ENCODE data around the gene IGDCC3. TPM values are rescaled to one million over a fixed set of nuclear protein-coding genes. Genes with fewer than 3 reads are reported as not detected.
"Not testable (repeated sequence)": the region's sequence is repeated elsewhere in the genome, so short reads cannot be mapped to it uniquely, and the experiment has no call there.

Gene IGDCC3
- total and polyA plus RNA-seq, 2 donors (not counting 1 experiment from before 2014, with no cell fraction given), result not detected

DNA sequence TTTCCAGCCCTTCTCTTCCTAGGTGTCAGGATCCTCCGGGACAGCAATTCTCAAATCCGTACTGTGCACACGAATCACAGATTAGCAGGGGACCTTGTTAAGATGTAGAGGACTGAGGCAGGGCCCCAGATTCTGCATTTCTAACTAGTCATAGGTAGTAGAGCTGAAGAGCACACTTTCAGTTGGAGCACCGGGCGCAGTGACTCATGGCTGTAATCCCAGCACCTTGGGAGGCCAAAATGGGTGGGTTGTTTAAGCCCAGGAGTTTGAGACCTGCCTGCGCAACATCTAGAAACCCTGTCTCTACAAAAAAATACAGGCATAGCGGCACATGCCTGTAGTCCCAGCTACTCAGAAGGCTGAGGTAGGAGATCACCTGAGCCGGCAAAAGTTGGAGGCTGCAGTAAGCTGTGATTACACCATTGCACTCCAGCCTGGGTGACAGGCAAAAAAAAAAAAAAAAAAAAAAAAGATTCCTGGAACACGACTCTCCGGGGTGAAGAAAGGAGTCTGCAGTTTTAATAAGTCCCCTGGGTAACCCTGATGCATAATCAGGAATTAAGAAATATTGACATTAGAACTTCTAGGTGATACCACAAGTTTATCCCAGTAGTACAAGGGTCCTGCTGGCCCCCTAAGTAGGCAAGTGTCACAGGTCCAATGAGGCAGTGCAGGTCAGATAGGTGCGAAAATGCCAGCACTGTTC lies 21.4 kb upstream of the IGDCC3 start:
- Histone ChIP-seq H3K4me2 (replicated peaks; ENCODE audit: low read depth, low read length, poor library complexity, severe bottlenecking) (no peak overlapping the region), H3K79me2 (ENCODE audit: control insufficient read depth, insufficient read depth, low read length) (no peaks in the 10 kb centered on the region), H3K9ac (ENCODE audit: low read length) (no peak overlapping the region), H3K27ac (ENCODE audit: low read length in 2 of 2) (no peak overlapping the region), H3K27me3 (replicated peaks in 1 of 4; ENCODE audit: control extremely low read depth in 1 of 4, control insufficient read depth in 3 of 4, insufficient read depth in 4 of 4, low read length in 3 of 4) (peaks cover 0 to 38% (median 31%) of the 10 kb centered on the region in 4 experiments), H3K4me1 (ENCODE audit: control insufficient read depth in 2 of 2, insufficient read depth in 2 of 2, low read length in 2 of 2) (peaks cover 11 to 17% of the 10 kb centered on the region in 2 donors), H3K4me3 (ENCODE audit: control extremely low read depth in 1 of 5, extremely low read depth in 1 of 5, insufficient read depth in 1 of 5, low read depth in 2 of 5, low read length in 4 of 5) (no peak overlapping the region), H2AFZ (ENCODE audit: insufficient read depth, low read depth, low read length, poor library complexity, severe bottlenecking) (no peak overlapping the region), H4K20me1 (ENCODE audit: control insufficient read depth, insufficient read depth, low read length, poor library complexity, severe bottlenecking) (no peaks in the 10 kb centered on the region), H3K36me3 (replicated peaks in 1 of 2; ENCODE audit: control extremely low read depth in 1 of 2, control insufficient read depth in 1 of 2, extremely low read depth in 1 of 2, insufficient read depth in 2 of 2, low read length in 1 of 2) (no peaks in the 10 kb centered on the region), H3K9me3 (ENCODE audit: control extremely low read depth in 1 of 3, control insufficient read depth in 2 of 3, insufficient read depth in 1 of 3, low read length in 2 of 3) (no peaks in the 10 kb centered on the region)
- DNase-seq (no peak), ATAC-seq (ENCODE audit: low read depth) (no peak)
- CTCF ChIA-PET, result interaction anchor here (0.6 to 1.9 kb wide), 7 partner anchors 8 to 455 kb away, joined by 3 to 15 read pairs (median 5); no protein-coding TSS in a partner anchor
- Mint-ChIP-seq H3K27ac (no peak overlapping the region), H3K27me3 (peaks cover 57% of the 10 kb centered on the region), H3K9me3 (ENCODE audit: insufficient read depth) (no peaks in the 10 kb centered on the region), H3K4me1 (peaks cover 8% of the 10 kb centered on the region), H3K4me3 (no peak overlapping the region)
- TF ChIP-seq EZH2 (IDR thresholded peaks at IDR 0.05; ENCODE audit: borderline replicate concordance, insufficient read depth, low read depth, low read length, poor library complexity, severe bottlenecking), result no peak
- TF ChIP-seq CTCF (IDR thresholded peaks at IDR 0.05), result no peak
- POLR2A ChIA-PET, result no interaction called here
- intact Hi-C loops (cut with micrococcal nuclease), result no loop called here
- no CpG with 5 or more reads among the region's 11 CpGs for WGBS (ENCODE audit: insufficient coverage)

DNA sequence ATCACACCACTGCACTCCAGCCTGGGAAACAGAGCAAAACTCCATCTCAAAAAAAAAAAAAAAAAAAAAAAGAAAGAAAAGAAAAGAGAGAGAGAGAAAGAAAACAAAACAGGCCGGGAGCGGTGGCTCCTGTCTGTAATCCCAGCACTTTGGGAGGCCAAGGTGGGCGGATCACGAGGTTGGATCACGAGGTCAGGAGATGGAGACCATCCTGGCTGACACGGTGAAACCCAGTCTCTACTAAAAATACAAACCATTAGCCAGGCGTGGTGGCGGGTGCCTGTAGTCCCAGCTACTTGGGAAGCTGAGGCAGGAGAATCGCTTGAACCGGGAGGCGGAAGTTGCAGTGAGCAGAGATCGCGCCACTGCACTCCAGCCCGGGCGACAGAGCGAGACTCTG lies 20.7 kb upstream of the IGDCC3 start:
- CTCF ChIA-PET, result interaction anchor here (0.6 to 1.4 kb wide), 3 partner anchors 8 to 79 kb away, joined by 3 to 6 read pairs (median 3); no protein-coding TSS in a partner anchor
- H3K4me3 Mint-ChIP-seq; H3K9ac ChIP-seq (ENCODE audit: low read length); H3K9me3 Mint-ChIP-seq (ENCODE audit: insufficient read depth); H3K27ac ChIP-seq (ENCODE audit: low read length in 2 of 2); H4K20me1 ChIP-seq (ENCODE audit: control insufficient read depth, insufficient read depth, low read length, poor library complexity, severe bottlenecking); H3K36me3 ChIP-seq (replicated peaks in 1 of 2; ENCODE audit: control extremely low read depth in 1 of 2, control insufficient read depth in 1 of 2, extremely low read depth in 1 of 2, insufficient read depth in 2 of 2, low read length in 1 of 2); POLR2A ChIA-PET; H3K4me1 Mint-ChIP-seq; H3K27ac Mint-ChIP-seq; H3K79me2 ChIP-seq (ENCODE audit: control insufficient read depth, insufficient read depth, low read length); H3K4me3 ChIP-seq (ENCODE audit: control extremely low read depth in 1 of 5, extremely low read depth in 1 of 5, insufficient read depth in 1 of 5, low read depth in 2 of 5, low read length in 4 of 5); H3K4me2 ChIP-seq (replicated peaks; ENCODE audit: low read depth, low read length, poor library complexity, severe bottlenecking); H2AFZ ChIP-seq (ENCODE audit: insufficient read depth, low read depth, low read length, poor library complexity, severe bottlenecking); intact Hi-C loops (cut with micrococcal nuclease); H3K9me3 ChIP-seq (ENCODE audit: control extremely low read depth in 1 of 3, control insufficient read depth in 2 of 3, insufficient read depth in 1 of 3, low read length in 2 of 3); DNase-seq; ATAC-seq (ENCODE audit: low read depth): not testable (repeated sequence)
- H3K4me1 ChIP-seq (ENCODE audit: control insufficient read depth in 2 of 2, insufficient read depth in 2 of 2, low read length in 2 of 2), result peaks cover 11 to 17% of the 10 kb centered on the region in 2 donors
- peaks cover 0 to 40% (median 29%) of the 10 kb centered on the region in 4 experiments for H3K27me3 ChIP-seq (replicated peaks in 1 of 4; ENCODE audit: control extremely low read depth in 1 of 4, control insufficient read depth in 3 of 4, insufficient read depth in 4 of 4, low read length in 3 of 4)
- WGBS (ENCODE audit: insufficient coverage), result 93% methylated on average over 11 of the region's 16 CpGs
- peaks cover 59% of the 10 kb centered on the region for H3K27me3 Mint-ChIP-seq
